Lung (tissue), 12 donors: Measurements from ENCODE around the gene SULT6B1. TPM values are rescaled to one million over a fixed set of nuclear protein-coding genes. Genes with fewer than 3 reads are reported as not detected.

Experiments
- ATAC-seq: fragments of 200-7000 bp; cut with Tn5 transposase; one replicate; pipeline ENCODE4 v1.9.1; 2020; ENCODE audit warnings: moderate number of reproducible peaks; ENCODE audit not compliant: insufficient read depth, low FRiP score
- DNase-seq, 3 donors: peaks; one replicate each; pipeline ENCODE4 v3.0.0-alpha.2; 2013 to 2017
- H3K27ac ChIP-seq, 2 donors: one replicate each; pipeline ENCODE4 v1.5.1; 2013; ENCODE audit warnings: mild to moderate bottlenecking in 2 of 2, moderate library complexity in 2 of 2, control low read depth in 1 of 2, inconsistent platforms in 1 of 2, low read depth in 1 of 2, low read length in 1 of 2
- H3K27me3 ChIP-seq, 3 donors: one replicate each; pipeline ENCODE4 v1.5.1; 2013; ENCODE audit warnings: low read length in 2 of 3; ENCODE audit not compliant: control insufficient read depth in 3 of 3, insufficient read depth in 3 of 3
- H3K36me3 ChIP-seq, 4 donors: one replicate each; pipeline ENCODE4 v1.5.1; 2013; ENCODE audit warnings: low read length in 4 of 4, mild to moderate bottlenecking in 1 of 4, moderate library complexity in 1 of 4; ENCODE audit not compliant: control insufficient read depth in 4 of 4, insufficient read depth in 4 of 4
- H3K4me1 ChIP-seq, 5 donors: one replicate each; pipeline ENCODE4 v1.5.1; 2013; ENCODE audit warnings: low read length in 5 of 5, mild to moderate bottlenecking in 2 of 5, moderate library complexity in 1 of 5; ENCODE audit not compliant: control insufficient read depth in 5 of 5, insufficient read depth in 5 of 5
- H3K4me3 ChIP-seq: one replicate; pipeline ENCODE4 v1.5.1; 2013; ENCODE audit warnings: mild to moderate bottlenecking, control low read depth, moderate library complexity
- H3K9ac ChIP-seq, 2 donors: one replicate each; pipeline ENCODE4 v1.5.1; 2013; ENCODE audit warnings: low read length in 2 of 2, control low read depth in 1 of 2; ENCODE audit not compliant: insufficient read depth in 1 of 2
- H3K9me3 ChIP-seq, 4 donors: one replicate each; pipeline ENCODE4 v1.5.1; 2013; ENCODE audit warnings: low read length in 3 of 4, mild to moderate bottlenecking in 1 of 4, moderate library complexity in 1 of 4; ENCODE audit not compliant: control insufficient read depth in 4 of 4, insufficient read depth in 3 of 4
- WGBS, 2 donors: extraction: QIAGEN DNeasy Blood & Tissue Kit; methylation state at CpG; one replicate each; pipeline ENCODE4 v1.1.7; 2013; 5-methylcytosine and 5-hydroxymethylcytosine counted together
- polyA plus RNA-seq, 2 donors: library from polyadenylated mRNA; stranded (reverse); fragments of 200-250 nt; gene quantifications; one replicate each; pipeline ENCODE4 v1.2.1, GENCODE V29; 2013
- total RNA-seq, 2 donors: library from RNA; depleted of rRNA in 1 of 2; stranded (reverse); fragments of >200 nt in 1 of 2; gene quantifications; one replicate each; pipeline ENCODE4 v1.2.1, GENCODE V29; 2014 to 2021
- TF ChIP-seq, protein P1 (sequence below): IDR thresholded peaks from 2 replicates; pipeline ENCODE4 v1.5.1; 2012; ENCODE audit warnings: mild to moderate bottlenecking; ENCODE audit errors: control extremely low read depth, extremely low read depth
- donor health status: control.
- donor health status: control.
- donor health status: Bipolar disorder and iron deficiency.
- donor health status: healthy.
- donor health status: DM: yes; HTN: yes; CAD: no.

Gene SULT6B1
- total and polyA plus RNA-seq, 4 donors = not detected

DNA sequence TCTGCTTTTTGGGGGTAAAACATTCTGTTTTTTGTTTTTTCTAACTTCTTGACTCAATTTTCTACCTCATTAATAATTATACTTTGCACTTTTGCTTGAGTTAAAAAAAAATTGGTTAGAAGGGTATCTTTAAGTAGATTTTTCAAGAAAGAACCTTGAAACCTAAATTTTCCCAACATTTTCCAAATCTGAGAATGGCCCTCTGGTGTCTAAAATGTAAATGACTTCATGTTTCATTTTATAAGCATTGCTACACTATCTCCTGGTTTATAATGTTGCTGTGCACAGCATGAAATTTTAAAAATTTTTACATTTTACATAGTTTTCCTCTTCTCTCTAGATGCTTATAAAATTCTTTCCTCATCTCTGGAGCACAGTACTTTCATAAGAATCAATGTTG, 45.9 kb downstream of the SULT6B1 start:
- Histone ChIP-seq H3K36me3 (peaks cover 12 to 42% (median 23%) of the 10 kb centered on the region in 4 donors), H3K4me1 (no peaks in the 10 kb centered on the region), H3K9me3 (no peaks in the 10 kb centered on the region), H3K4me3 (no peak overlapping the region), H3K9ac (no peak overlapping the region), H3K27me3 (no peaks in the 10 kb centered on the region), H3K27ac (no peak overlapping the region)
- DNase-seq (no peak), ATAC-seq (no peak)
- TF ChIP-seq, protein P1, sequence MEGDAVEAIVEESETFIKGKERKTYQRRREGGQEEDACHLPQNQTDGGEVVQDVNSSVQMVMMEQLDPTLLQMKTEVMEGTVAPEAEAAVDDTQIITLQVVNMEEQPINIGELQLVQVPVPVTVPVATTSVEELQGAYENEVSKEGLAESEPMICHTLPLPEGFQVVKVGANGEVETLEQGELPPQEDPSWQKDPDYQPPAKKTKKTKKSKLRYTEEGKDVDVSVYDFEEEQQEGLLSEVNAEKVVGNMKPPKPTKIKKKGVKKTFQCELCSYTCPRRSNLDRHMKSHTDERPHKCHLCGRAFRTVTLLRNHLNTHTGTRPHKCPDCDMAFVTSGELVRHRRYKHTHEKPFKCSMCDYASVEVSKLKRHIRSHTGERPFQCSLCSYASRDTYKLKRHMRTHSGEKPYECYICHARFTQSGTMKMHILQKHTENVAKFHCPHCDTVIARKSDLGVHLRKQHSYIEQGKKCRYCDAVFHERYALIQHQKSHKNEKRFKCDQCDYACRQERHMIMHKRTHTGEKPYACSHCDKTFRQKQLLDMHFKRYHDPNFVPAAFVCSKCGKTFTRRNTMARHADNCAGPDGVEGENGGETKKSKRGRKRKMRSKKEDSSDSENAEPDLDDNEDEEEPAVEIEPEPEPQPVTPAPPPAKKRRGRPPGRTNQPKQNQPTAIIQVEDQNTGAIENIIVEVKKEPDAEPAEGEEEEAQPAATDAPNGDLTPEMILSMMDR = no peak

- Histone ChIP-seq H3K4me1 (no peaks in the 10 kb centered on the region), H3K4me3 (no peak overlapping the region), H3K9ac (no peak overlapping the region), H3K27me3 (no peaks in the 10 kb centered on the region), H3K9me3 (no peaks in the 10 kb centered on the region), H3K36me3 (peaks cover 35 to 62% (median 44%) of the 10 kb centered on the region in 4 donors), H3K27ac (no peak overlapping the region)
- DNase-seq = no peak
- TF ChIP-seq, protein P1 = no peak
- ATAC-seq = no peak
- WGBS, 2 donors = 95 to 96% methylated on average over 6 of the region's 6 CpGs
Observed at GRCh38 chr2:37132914-37133313, 55.6 kb downstream of the SULT6B1 start.

DNA sequence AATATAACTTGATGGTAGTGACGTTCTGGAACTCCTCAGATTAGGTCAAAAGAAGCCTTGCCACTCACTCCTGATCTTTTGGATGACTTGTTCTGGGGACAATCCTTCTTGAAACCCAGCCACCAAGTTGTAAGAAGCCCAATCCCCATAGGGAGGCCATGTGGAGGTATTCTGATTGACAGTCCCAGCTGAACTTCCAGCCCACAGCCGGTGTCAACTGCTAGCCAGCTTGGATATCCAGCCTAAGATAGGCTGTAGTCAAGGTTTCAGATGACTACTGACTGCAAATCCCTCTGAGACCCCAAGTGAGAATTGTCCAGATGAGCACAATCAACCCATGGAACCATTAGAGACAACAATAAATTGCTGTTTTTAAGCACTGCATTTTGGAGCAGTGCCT, 63.1 kb downstream of the SULT6B1 start:
- Histone ChIP-seq H3K27me3 (no peaks in the 10 kb centered on the region), H3K9me3 (no peaks in the 10 kb centered on the region), H3K9ac (no peak overlapping the region), H3K4me1 (no peaks in the 10 kb centered on the region), H3K27ac (no peak overlapping the region), H3K36me3 (peaks cover 14 to 28% (median 24%) of the 10 kb centered on the region in 4 donors), H3K4me3 (no peak overlapping the region)
- ATAC-seq = no peak
- no peak for DNase-seq
- TF ChIP-seq, protein P1 = no peak
- 97 to 98% methylated on average over 2 of the region's 2 CpGs for WGBS, 2 donors

GRCh38 chr2:37119157-37119556, 69.3 kb downstream of the SULT6B1 start:
- 89 to 96% methylated on average over 5 of the region's 5 CpGs for WGBS, 2 donors
- H3K36me3 ChIP-seq = peaks cover 20 to 37% (median 27%) of the 10 kb centered on the region in 4 donors
- TF ChIP-seq, protein P1 = no peak

More at GRCh38 chr2:37119157-37119556, 69.3 kb downstream of the SULT6B1 start:
- DNase-seq = no peak
- no peak overlapping the region for H3K27ac ChIP-seq
- H3K9me3 ChIP-seq = no peaks in the 10 kb centered on the region
- no peak overlapping the region for H3K4me3 ChIP-seq
- no peak for ATAC-seq
- H3K4me1 ChIP-seq = no peaks in the 10 kb centered on the region
- H3K9ac ChIP-seq = no peak overlapping the region
- H3K27me3 ChIP-seq = no peaks in the 10 kb centered on the region
